Activated CD8-positive, alpha-beta memory T cell treated with anti-CD3 and anti-CD28 coated beads, Interleukin-2, amount 50 U/mL, for 24 hours (primary cell): ENCODE results near the gene GALNT11.
"Not testable (repeated sequence)": the region's sequence is repeated elsewhere in the genome, so short reads cannot be mapped to it uniquely, and the experiment has no call there.

ENCODE experiments used
- DNase-seq: peaks from one replicate; pipeline ENCODE4 v3.0.0-alpha.2; 2020; ENCODE audit errors: extremely low read depth

Gene GALNT11

DNA sequence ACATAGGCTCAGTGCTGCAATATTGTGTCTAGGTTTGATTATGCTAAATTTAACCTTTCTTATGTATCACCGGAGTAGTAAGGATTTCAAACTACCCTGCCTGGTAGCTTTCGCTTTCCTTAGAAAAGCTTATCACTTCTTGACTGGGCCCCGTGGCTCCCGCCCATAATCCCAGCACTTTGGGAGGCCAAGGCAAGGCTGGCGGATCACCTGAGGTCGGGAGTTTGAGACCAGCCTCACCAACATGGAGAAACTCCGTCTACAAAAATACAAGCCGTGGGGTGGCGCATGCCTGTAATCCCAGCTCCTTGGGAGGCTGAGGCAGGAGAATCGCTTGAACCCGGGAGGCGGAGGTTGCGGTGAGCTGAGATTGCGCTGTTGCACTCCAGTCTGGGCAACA is 49.9 kb downstream of the GALNT11 start:
- DNase-seq, result not testable (repeated sequence)

DNA sequence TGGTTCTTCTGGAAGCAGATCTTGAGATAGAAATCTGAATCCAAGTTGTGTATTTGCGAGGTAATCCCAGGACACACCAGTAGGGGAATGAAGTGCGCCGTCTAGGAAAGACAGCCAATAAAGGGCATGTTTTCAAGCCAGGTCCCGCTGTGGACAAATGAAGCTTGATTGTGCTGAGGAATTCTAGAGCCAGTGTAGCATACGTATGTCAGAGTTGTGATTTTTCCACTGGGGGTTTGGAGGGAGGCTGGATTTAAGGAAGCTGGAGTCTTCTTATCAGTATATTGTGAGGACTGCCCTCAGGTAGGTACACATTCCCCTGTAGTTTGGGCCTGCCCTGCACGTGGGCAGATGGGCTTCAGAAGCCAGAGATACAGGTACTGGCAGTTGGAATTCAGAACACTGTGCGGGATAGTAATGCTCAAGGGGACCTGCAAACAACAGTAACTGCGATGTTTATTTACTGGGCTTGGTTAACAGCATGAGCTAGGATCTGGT is 50.9 kb downstream of the GALNT11 start:
- DNase-seq, result no peak

DNA sequence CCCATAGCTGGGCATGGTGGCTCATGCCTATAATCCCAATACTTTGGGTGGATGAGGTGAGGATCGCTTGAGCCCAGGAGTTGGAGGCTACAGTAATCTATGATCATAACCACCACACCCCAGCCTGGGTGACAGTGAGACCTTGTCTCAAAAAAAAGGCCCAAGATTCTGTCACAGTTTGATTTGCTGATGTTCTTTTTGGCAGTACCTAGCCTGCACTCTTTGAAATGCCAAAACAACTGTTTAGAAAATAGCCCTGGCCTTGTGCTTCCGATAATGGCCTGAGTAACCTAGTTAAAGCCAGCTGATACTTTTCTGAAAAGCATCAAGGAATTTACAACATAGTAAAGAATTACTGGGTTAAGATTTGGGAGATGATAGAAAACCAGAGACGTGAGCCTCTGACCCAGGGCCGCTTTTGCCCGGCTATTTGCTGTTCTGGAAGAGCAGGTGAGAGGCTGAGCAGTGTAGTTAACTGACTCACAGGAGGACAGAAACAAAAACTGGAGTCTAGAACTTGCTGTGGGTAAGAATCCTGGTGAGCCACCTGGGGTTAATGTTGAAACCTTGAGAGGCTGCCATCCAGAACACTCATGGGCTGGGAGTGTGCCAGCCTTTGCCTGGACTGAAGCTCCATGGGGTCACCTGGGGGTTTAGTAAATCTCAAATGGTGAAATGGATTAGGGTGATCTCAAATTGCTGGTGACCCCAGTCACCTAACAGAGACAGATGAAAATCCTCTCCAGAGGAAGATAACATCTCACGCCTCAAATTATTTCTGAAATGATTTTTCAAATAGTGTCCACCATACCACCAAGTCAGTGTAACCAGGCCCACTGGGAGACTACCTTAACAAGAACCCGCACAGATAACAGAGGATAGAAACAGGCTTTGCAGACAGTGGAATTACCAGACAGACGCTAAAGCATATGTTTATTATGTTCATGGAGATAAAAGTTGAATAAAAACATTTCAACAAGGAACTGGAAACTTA is 51.8 kb downstream of the GALNT11 start:
- DNase-seq, result no peak

DNA sequence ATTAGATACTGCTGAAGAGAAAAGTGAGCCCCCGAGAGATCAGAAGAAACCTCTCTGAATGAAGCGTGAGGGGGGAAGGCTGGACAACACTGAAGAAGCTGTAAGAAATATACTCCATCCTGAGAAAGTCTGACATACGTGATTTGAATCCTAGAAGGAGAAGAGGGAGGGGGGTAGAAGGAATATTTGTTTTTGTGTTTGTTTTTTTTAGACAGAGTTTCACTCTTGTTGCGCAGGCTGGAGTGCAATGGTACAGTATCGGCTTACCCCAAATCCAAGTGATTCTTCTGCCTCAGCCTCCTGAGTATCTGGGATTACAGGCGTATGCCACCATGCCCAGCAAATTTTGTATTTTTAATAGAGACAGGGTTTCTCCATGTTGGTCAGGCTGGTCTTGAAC is 52.6 kb downstream of the GALNT11 start:
- DNase-seq, result no peak

DNA sequence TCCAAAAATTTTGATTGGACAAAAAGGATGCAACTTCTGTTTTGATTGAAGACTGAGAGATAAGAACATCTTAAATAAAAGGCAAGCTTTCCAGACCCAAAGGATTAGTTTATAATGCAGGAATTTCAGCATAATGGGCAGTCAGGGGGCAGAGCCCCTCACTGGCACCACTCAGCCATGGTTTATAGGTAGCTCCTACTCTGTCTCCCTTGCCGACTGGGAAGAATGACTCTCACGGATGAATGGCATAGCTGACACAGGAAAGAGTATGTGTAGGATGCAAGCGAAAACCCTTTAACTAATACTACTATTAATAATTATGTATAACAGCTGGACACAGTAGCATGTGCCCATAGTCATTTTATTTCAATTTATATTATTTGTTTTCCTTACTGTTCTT is 53.3 kb downstream of the GALNT11 start:
- DNase-seq, result no peak

DNA sequence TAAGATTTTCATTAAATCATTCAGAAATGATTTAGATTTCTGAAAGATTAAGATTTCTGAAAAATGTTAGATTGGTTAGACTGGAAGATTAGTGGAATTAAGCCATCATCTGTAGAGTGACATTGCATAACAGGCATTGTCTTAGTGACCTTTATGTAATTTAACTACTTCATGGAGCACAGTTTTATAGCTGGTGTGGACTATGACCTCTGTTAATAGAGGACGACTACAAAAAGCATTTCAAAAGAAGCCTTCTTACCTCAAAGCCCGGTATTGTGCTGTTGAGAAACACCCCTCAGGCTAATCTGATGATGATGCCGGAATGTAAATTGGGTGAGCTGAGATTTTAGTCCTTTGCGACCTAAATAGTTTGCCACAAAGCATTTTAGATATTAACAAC is 55.6 kb downstream of the GALNT11 start:
- DNase-seq, result no peak

DNA sequence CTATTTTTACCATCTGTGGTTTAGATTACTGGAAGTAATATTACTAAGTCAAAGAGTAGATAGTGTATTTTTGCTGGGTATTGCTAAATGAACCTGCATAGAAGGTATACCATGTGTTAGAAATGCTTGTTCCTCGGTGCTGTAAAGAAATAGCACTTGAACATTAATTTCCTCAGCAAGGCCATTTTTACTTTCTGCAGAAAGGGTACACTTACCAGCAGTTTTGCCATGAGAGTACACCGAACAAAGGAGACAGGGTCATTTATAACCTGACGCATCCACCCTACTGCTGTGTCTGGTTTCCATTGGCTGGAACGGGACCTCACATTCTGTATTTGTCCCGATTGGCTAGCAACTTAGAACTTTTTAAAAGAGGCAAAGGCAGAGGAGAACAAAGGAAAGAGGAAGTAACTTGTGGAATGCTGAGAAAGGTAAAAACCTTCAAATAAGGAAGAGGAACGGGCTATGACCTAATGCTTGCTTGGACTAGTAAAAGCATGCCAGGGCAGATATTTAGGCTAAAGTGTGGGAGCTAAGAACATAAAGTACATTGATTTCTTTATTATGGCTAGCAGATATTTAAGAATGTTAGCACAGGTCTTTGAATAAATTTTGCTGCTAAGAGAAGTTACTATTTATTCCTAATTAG is 56.7 kb downstream of the GALNT11 start:
- DNase-seq, result not testable (repeated sequence)

DNA sequence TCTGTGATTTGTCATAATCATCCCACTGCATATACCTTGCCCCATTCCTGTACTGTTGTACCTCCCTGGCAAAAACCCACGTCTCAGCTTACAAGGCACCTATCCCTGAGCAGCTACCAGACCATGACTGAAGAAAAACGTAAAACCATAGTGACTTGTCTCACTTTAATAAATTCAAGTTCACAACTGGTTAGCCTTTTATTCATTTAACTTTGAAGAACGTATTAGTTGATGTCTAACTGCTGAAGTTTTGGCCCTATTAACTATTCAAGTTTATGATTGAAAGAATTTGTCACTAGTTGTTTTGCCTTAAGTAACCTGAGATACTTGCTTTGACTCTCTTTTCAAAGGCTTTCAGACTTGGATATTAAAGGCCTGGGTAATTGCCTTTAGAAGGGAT is 59.7 kb downstream of the GALNT11 start:
- DNase-seq, result no peak

DNA sequence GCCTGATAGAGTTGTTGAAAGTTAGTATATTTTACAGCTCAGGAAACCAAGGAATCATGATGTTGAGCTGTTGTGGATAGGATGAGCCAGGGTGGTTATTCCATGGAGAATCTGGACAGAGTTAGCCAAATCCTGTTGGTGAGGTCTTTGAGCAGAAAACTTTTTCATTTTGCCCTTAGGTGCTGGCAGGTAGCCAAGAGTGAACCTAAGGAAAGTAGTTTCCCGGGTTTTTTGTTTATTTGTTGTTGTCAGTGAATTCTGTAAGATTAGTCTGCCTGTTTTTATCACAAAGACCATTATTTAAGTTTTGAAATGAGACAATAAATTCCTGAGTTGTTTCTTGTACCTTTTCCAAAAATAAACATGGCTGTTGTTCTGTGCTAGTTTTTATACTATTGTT is 61.0 kb downstream of the GALNT11 start:
- no peak for DNase-seq

DNA sequence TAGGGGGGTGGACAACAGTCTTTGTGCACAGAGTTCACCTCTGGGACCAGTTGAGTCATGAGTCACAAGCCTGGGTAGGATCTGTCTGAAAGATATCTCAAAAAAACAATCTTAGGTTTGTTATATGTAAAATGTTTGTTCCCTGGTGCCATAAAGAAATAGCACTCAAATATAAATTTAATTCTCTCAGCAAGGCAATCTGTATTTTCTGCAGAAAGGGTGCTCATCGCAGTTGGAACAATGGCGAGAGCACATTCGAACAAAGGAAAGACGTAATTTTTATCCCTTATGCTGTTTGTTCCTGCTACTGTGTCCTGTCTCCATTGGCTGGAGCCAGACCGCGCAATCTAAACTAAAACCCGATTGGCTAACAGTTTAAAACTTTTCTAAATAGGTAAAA is 63.7 kb downstream of the GALNT11 start:
- no peak for DNase-seq

DNA sequence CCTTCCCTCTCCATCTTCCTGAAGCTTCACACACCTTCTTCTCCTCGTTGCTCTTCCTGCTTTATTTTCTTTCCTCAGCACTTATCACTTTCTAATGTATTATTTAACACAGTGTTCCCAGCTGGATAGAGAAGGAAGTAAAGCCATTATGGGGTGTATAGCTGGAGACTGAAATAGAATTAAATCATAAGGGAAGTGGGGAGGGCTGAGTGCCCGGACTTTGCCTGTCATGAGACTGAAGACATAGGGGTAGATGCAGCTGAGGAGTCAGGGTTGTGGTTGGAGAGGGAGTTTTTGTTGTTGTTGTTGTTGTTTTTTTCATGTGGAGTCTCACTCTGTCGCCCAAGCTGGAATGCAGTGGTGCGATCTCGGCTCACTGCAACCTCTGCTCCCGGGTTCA is 65.3 kb downstream of the GALNT11 start:
- DNase-seq, result no peak

DNA sequence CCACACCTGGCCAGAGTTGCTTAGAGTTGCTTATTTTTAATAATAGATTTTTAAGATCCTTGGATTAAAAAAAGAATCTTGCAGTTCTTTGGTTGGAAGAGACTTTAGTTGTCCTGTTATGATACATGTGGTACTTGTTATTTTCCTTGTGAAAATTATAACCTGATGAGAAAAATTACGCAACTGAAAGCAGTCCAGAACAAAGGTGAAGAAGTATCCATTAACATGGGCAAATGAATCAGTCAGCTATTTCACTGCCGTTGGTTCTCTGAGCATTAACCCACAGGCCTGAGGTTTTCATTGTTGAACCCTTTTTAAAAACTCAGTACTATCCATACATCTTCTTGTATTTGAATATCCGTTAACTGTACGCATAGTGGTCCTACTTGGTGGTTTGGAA is 68.2 kb downstream of the GALNT11 start:
- DNase-seq, result no peak

DNA sequence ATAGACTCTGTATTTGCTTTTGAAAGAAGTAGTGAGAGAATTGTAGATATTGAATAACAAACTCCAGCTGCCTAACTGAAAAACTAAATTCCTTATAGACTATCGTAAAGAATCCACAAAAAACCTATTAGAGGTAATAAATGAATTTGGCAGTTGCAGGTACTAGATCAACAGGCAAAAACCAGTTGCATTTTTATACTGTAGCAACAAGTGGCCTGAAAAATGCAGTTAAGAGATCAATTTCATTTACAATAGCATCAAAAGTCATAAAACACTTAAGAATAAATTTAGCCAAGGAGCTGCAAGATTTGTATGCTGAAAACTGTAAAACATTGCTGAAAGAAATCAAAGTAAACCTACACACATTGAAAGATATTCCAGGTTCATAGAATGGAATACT is 70.3 kb downstream of the GALNT11 start:
- DNase-seq, result no peak

DNA sequence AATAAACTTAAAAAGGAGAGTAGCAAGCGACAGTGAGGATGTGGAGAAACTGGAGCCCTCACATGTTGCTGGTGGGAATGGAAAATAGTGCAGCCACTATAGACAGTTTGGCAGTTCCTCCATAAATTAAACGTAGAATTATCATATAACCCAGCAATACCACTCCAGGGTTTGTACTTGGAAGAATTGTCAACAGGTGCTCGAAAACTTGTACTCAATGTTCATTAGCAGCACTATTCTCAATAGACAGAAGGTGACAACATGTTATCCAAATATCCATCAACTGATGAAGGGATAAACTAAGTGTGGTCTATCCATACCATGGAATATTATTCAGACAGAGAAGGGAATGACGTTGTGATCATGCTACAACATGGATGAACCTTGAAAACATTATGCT is 71.9 kb downstream of the GALNT11 start:
- DNase-seq, result no peak

DNA sequence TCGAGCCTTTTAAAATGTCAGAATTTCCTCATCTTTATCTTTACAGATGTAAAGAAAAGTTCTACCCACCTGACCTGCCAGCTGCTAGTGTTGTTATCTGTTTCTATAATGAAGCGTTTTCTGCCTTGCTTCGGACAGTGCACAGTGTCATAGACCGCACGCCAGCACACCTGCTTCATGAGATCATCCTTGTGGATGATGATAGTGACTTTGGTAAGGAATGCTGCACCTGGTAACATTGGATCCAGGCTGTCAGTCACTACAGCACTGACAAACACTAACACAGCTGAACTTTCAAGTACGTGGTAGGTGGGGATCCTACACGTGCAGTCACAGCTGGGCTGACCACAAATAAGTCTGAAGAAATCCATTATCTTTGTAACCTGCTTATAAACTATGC is 77.6 kb downstream of the GALNT11 start:
- no peak for DNase-seq

DNA sequence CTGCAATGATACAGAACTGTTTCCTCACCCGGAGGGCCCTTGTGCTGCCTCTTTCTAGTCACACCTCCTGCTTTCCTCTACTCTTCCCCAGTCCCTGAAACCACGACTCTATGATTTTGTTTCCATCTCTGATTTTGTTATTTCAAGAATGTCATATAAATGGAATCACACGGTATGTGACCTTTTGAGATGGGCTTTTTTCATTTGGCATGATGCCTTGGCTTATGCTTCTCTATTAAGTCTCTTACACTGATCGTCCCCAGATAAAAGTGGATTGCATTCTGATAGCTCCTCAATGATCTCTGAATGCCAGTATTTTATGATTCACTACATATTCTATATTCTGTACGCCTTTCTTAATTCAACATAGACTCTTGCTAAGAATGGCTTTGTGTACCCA is 78.2 kb downstream of the GALNT11 start:
- DNase-seq, result no peak

DNA sequence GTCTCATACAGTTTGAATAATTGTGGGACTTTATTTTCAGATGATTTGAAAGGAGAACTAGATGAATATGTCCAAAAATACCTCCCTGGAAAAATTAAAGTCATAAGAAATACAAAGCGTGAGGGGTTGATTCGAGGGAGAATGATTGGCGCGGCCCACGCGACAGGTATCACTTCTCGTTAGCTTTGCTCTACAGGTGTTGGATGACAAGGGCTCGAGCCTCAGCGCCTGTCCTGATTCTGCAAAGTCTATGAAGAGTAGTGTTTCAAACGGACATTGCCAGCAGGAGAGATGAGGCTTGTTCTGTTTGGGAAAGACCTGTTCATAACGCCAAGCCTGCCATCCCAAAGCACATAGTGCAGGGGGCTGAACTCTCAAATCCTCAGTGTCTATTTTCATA is 79.7 kb downstream of the GALNT11 start:
- no peak for DNase-seq

DNA sequence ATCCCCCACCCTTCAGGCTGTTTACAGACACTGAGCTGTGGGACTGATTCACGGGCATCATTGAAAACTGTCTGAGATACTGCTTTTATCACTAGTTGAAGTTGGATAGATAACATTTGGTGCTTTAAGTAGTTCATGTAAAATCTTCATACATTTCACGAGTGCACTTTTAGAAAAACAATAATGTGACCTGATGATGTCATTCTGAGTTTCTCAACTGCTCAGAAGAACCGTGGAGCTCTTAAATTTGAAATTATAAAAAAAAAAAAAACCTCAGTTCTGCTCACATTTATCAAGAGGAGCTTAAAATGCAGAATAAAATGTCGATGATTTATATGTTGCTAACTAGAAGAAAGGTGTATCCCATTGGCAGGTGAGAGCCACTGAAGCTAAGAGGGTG is 81.5 kb downstream of the GALNT11 start:
- DNase-seq, result no peak

DNA sequence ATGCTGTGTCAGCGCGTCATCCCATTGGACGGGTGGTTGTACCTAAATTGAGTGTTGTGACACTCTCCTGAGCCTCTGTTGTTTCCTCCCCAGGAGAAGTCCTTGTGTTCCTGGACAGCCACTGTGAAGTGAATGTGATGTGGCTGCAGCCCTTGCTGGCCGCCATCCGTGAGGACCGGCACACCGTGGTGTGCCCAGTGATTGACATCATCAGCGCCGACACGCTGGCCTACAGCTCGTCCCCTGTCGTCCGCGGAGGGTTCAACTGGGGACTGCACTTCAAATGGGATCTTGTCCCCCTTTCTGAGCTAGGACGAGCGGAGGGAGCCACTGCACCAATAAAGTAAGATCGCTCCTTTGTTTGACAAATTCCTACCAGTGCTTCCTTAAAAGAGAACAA is 82.5 kb downstream of the GALNT11 start:
- DNase-seq, result no peak

DNA sequence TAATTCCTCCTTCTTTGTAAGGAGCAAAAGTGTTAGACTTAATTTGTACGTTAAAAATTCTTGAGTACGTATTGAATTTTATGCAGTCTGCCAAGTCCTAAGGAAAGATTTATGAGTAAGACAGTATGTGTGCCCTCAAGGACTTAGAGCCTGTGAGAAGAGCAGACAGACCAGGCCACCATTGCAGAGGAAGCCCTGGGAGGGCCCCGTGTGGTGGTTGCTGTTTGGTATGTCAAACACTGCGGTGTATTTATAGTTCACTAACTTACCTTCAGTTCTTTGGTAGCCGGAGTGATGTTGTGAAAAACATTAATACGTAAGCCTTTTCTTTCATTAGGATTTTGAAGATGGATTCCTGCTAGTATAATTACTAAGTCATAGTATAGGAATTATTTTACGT is 82.9 kb downstream of the GALNT11 start:
- DNase-seq, result no peak

DNA sequence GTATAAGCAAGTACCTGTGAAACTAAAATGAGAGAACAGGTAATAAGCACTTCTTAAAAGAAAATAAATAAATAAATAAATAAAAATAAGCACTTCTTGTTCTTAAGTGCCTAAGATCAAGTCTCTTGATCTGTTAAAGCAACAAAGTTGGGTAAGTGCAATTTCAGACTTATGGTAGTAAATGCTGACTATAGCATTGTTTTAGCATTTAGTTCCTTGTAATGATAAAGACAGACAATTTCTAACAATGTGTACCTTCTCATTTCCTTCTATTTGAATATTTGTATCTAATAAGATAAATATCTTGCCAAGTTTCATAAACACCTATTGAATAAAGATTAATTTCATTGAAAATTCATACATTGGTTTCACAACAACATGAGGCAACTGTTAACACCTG is 87.4 kb downstream of the GALNT11 start:
- DNase-seq, result no peak

DNA sequence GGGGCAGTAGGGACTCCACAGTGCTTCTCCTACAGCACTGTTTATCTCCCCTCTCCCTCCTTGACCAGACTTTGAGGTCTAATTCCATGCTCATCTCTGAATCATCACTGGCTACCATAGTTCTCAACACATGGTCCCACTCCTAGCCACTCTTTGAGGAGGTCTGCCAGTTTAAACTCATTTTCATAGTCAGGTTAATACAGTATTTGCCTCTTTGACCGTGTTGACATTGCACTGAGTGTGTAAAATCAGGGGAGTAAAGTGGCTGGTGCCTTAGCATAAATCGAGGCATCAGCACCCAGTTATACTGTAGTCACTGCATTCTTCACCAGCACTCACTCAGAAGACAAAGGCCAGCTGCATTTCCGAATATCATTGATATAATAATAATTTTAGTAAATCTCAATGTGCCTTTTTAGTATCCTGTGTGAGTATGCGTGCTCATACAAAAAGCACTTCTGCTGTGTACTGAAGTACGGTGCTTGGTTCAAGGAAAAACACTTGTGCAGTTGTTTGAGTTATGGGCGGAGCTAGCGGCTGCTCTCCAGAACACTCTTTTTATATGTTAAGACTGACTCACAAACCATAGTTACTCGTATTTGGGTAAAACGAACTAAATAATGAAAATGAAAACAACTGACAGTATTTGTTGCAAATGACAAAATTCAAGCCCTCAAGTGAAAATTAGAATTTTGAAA is 89.7 kb downstream of the GALNT11 start:
- DNase-seq, result no peak

DNA sequence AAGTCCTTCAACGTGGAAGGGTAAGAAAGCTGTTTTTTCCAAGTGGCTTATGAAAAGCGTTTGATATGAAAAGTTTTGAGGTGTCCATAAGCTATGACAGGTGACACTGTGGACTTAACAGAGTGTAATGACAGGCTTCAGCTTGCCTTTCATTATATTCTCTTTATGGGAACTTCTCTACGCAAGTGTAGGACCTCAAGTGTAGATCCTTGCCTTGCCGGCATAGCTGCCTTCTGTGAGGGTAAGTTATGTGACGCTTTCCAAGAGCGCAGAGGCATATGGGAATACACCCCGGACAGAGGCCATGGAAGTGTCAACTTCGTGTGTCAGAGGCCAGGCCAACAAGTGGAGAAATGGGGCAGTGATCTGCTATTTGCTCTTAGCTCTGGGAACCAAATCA is 91.9 kb downstream of the GALNT11 start:
- no peak for DNase-seq
